Hypothalamus (tissue), 51 donors: ENCODE measurements around the gene NPC2.
"Not testable (repeated sequence)": the region's sequence is repeated elsewhere in the genome, so short reads cannot be mapped to it uniquely, and the experiment has no call there.

ENCODE experiments used
- DNase-seq, 51 donors: peaks; one replicate each; lab custom pipeline; 2025; lab: John Stamatoyannopoulos, UW

The NPC2 gene

GRCh38 chr14:74474376-74474775, 18.7 kb downstream of the NPC2 start:
- DNase-seq, result no peak

GRCh38 chr14:74472601-74473000, 20.5 kb downstream of the NPC2 start:
- DNase-seq, result no peak

GRCh38 chr14:74469548-74470518, 23.3 kb downstream of the NPC2 start:
- peak in 1 of 51 donors; percentile 29 for DNase-seq

GRCh38 chr14:74468513-74468912, 24.6 kb downstream of the NPC2 start:
- no peak for DNase-seq

GRCh38 chr14:74465335-74465734, 27.8 kb downstream of the NPC2 start:
- no peak for DNase-seq

GRCh38 chr14:74464785-74465184, 28.3 kb downstream of the NPC2 start:
- DNase-seq, result peak in 2 of 51 donors; percentile 21 to 54

GRCh38 chr14:74463697-74464096, 29.4 kb downstream of the NPC2 start:
- DNase-seq, result no peak

GRCh38 chr14:74462993-74463392, 30.1 kb downstream of the NPC2 start:
- no peak for DNase-seq

- DNase-seq, result no peak
Observed at GRCh38 chr14:74459976-74460375, 33.1 kb downstream of the NPC2 start.

- DNase-seq, result no peak
Observed at GRCh38 chr14:74459289-74459946, 33.7 kb downstream of the NPC2 start.

GRCh38 chr14:74457565-74457895, 35.6 kb downstream of the NPC2 start:
- DNase-seq, result no peak

GRCh38 chr14:74456684-74457564, 36.2 kb downstream of the NPC2 start:
- DNase-seq, result no peak

GRCh38 chr14:74454397-74454796, 38.7 kb downstream of the NPC2 start:
- DNase-seq, result not testable (repeated sequence)

GRCh38 chr14:74444866-74445265, 48.2 kb downstream of the NPC2 start:
- DNase-seq, result no peak

GRCh38 chr14:74442757-74443156, 50.3 kb downstream of the NPC2 start:
- DNase-seq, result no peak

- no peak for DNase-seq
Observed at GRCh38 chr14:74441113-74441512, 52.0 kb downstream of the NPC2 start.

GRCh38 chr14:74438351-74438915, 54.7 kb downstream of the NPC2 start:
- no peak for DNase-seq

GRCh38 chr14:74437496-74438053, 55.5 kb downstream of the NPC2 start:
- DNase-seq, result no peak

- DNase-seq, result no peak
Observed at GRCh38 chr14:74434294-74434693, 58.8 kb downstream of the NPC2 start.

- DNase-seq, result peak in 1 of 51 donors; percentile 23
Observed at GRCh38 chr14:74429991-74430390, 63.1 kb downstream of the NPC2 start.
